GM23248 (cell line): ENCODE measurements around the gene NDUFB6. TPM values are rescaled to one million over a fixed set of nuclear protein-coding genes. Genes with fewer than 3 reads are reported as not detected.
A peak's percentile ranks its signal among the peaks of the same experiment; 100 is the strongest.

ENCODE experiments used
- DNase-seq: peaks from one replicate; pipeline ENCODE4 v3.0.0-alpha.2; 2015
- H2AFZ ChIP-seq: fragments of 200-600 bp; sonication (generic); 2 replicates; pipeline ENCODE4 v1.6.1; 2016; ENCODE audit warnings: antibody characterized with exemption
- H3F3A ChIP-seq: fragments of 200-600 bp; sonication (generic); 2 replicates; pipeline ENCODE4 v1.6.1; 2016; ENCODE audit warnings: mild to moderate bottlenecking, antibody characterized with exemption, mixed run types; ENCODE audit not compliant: insufficient read depth
- H3K27ac ChIP-seq: fragments of 200-600 bp; sonication (generic); 2 replicates; pipeline ENCODE4 v1.5.1; 2016; ENCODE audit warnings: mild to moderate bottlenecking
- H3K27me3 ChIP-seq: fragments of 200-600 bp; sonication (generic); replicated peaks from 2 replicates; pipeline ENCODE4 v1.6.1; 2016; ENCODE audit warnings: mild to moderate bottlenecking; ENCODE audit not compliant: insufficient read depth
- H3K36me3 ChIP-seq: fragments of 200-600 bp; sonication (generic); 2 replicates; pipeline ENCODE4 v1.6.1; 2016; ENCODE audit warnings: low read depth, mild to moderate bottlenecking
- H3K4me1 ChIP-seq: fragments of 200-600 bp; sonication (generic); 2 replicates; pipeline ENCODE4 v1.6.1; 2016; ENCODE audit warnings: mild to moderate bottlenecking; ENCODE audit not compliant: insufficient read depth
- H3K4me2 ChIP-seq: fragments of 200-600 bp; sonication (generic); one replicate; pipeline ENCODE4 v1.6.1; 2016; ENCODE audit warnings: mild to moderate bottlenecking; ENCODE audit not compliant: unreplicated experiment
- H3K4me3 ChIP-seq: fragments of 200-600 bp; sonication (generic); 2 replicates; pipeline ENCODE4 v1.5.1; 2016; ENCODE audit warnings: mild to moderate bottlenecking
- H3K79me2 ChIP-seq: fragments of 200-600 bp; sonication (generic); 2 replicates; pipeline ENCODE4 v1.6.1; 2016; ENCODE audit warnings: mild to moderate bottlenecking; ENCODE audit not compliant: insufficient read depth
- H3K9ac ChIP-seq: fragments of 200-600 bp; sonication (generic); 2 replicates; pipeline ENCODE4 v1.6.1; 2016; ENCODE audit warnings: mild to moderate bottlenecking
- H3K9me2 ChIP-seq: fragments of 200-600 bp; sonication (generic); 2 replicates; pipeline ENCODE4 v1.6.1; 2016; ENCODE audit warnings: mixed run types, mild to moderate bottlenecking, moderate library complexity; ENCODE audit not compliant: insufficient read depth
- H3K9me3 ChIP-seq: fragments of 200-600 bp; sonication (generic); one replicate; pipeline ENCODE4 v1.6.1; 2017; ENCODE audit warnings: low read depth
- H4K20me1 ChIP-seq: fragments of 200-600 bp; sonication (generic); 2 replicates; pipeline ENCODE4 v1.6.0; 2016; ENCODE audit not compliant: insufficient read depth
- EZH2 ChIP-seq: fragments of 200-600 bp; sonication (generic); IDR thresholded peaks from 2 replicates; pipeline ENCODE4 v1.6.1; 2018; ENCODE audit warnings: antibody characterized with exemption, mild to moderate bottlenecking; ENCODE audit not compliant: insufficient read depth, poor library complexity, severe bottlenecking
- EZH2phosphoT487 ChIP-seq: fragments of 200-600 bp; sonication (generic); IDR thresholded peaks from 2 replicates; pipeline ENCODE4 v1.6.1; 2018; ENCODE audit warnings: antibody characterized with exemption, moderate library complexity, mild to moderate bottlenecking, low read depth; ENCODE audit not compliant: insufficient read depth
- WGBS, 2 experiments: methylation state at CpG; one replicate each; pipeline ENCODE4 v1.1.6; 2015 to 2017; ENCODE audit warnings: low lambda C conversion rate in 2 of 2, low coverage in 1 of 2; ENCODE audit errors: missing lambda C conversion rate in 2 of 2; 5-methylcytosine and 5-hydroxymethylcytosine counted together
- in situ Hi-C: fragments of 300-500 bp; cut with MboI; formaldehyde crosslinking; loops from 2 replicates; pipeline ENCODE4 v1.15.0; 2020
- polyA plus RNA-seq: library from polyadenylated mRNA; unstranded; fragments of >200 nt; fragmentation: Nextera tagmentation; extraction: Ambion mirVana; gene quantifications from 2 replicates; pipeline ENCODE4 v1.2.1, GENCODE V29; 2016
- total RNA-seq: library from RNA; depleted of rRNA; stranded (reverse); fragments of >200 nt; shearing (Covaris generic); gene quantifications from 2 replicates; pipeline ENCODE4 v1.2.3, GENCODE V29; 2014

NDUFB6 gene
- total and polyA plus RNA-seq, 2 experiments from 2014 or later, result 31.8 to 172 TPM

GRCh38 chr9:32589083-32589723 lies 16.2 kb upstream of the NDUFB6 start:
- no peak overlapping the region for H2AFZ ChIP-seq
- 36 to 39% methylated on average over 6 of the region's 6 CpGs for WGBS, 2 experiments
- in situ Hi-C loops, result no loop called here

GRCh38 chr9:32587901-32588300 lies 14.9 kb upstream of the NDUFB6 start:
- H3K27me3 ChIP-seq, result no peaks in the 10 kb centered on the region
- no peaks in the 10 kb centered on the region for H3K79me2 ChIP-seq
- H3F3A ChIP-seq, result peaks cover 10% of the 10 kb centered on the region; the same call in 1 of the 2 replicates
- H2AFZ ChIP-seq, result no peak overlapping the region
- no peak overlapping the region for H3K27ac ChIP-seq
- no peak overlapping the region for H3K4me2 ChIP-seq
- H3K36me3 ChIP-seq, result no peaks in the 10 kb centered on the region
- H3K4me1 ChIP-seq, result peaks cover 4% of the 10 kb centered on the region; the same call in 1 of the 2 replicates
- no peaks in the 10 kb centered on the region for H3K9me2 ChIP-seq
- no peak overlapping the region for H3K9ac ChIP-seq
- in situ Hi-C loops, result no loop called here
- H3K9me3 ChIP-seq, result no peaks in the 10 kb centered on the region
- no peak overlapping the region for H3K4me3 ChIP-seq
- peak; percentile 59 for DNase-seq
- TF ChIP-seq EZH2 (no peak), EZH2phosphoT487 (no peak)
- no peaks in the 10 kb centered on the region for H4K20me1 ChIP-seq

More at GRCh38 chr9:32589083-32589723, 16.2 kb upstream of the NDUFB6 start:
- no peaks in the 10 kb centered on the region for H3K9me3 ChIP-seq
- H3K4me1 ChIP-seq, result peaks cover 4% of the 10 kb centered on the region; the same call in 1 of the 2 replicates
- no peak overlapping the region for H3K27ac ChIP-seq
- TF ChIP-seq EZH2phosphoT487 (no peak), EZH2 (no peak)
- no peaks in the 10 kb centered on the region for H3K9me2 ChIP-seq
- H3K27me3 ChIP-seq, result no peaks in the 10 kb centered on the region
- peak; percentile 71 for DNase-seq
- H3F3A ChIP-seq, result peaks cover 10% of the 10 kb centered on the region; the same call in 1 of the 2 replicates
- H3K4me2 ChIP-seq, result no peak overlapping the region
- H3K9ac ChIP-seq, result no peak overlapping the region
- H3K4me3 ChIP-seq, result no peak overlapping the region
- no peaks in the 10 kb centered on the region for H4K20me1 ChIP-seq
- H3K36me3 ChIP-seq, result no peaks in the 10 kb centered on the region
- H3K79me2 ChIP-seq, result no peaks in the 10 kb centered on the region

- Histone ChIP-seq H3K27me3 (no peaks in the 10 kb centered on the region), H3K9me3 (no peaks in the 10 kb centered on the region), H3K4me1 (no peaks in the 10 kb centered on the region), H3K9me2 (no peaks in the 10 kb centered on the region), H3K4me3 (no peak overlapping the region), H3K9ac (no peak overlapping the region), H3K79me2 (no peaks in the 10 kb centered on the region), H3K4me2 (no peak overlapping the region), H3F3A (peaks cover 10% of the 10 kb centered on the region; the same call in 1 of the 2 replicates), H4K20me1 (no peaks in the 10 kb centered on the region), H3K27ac (no peak overlapping the region), H3K36me3 (no peaks in the 10 kb centered on the region), H2AFZ (no peak overlapping the region)
- WGBS, 2 experiments, result 0 to 4% methylated on average over 2 of the region's 2 CpGs
- TF ChIP-seq EZH2phosphoT487, result no peak
- TF ChIP-seq EZH2, result no peak
- in situ Hi-C loops, result loop anchor here (5.0 kb wide), 1 partner anchor 388 kb away; no protein-coding TSS in a partner anchor
- peak; percentile 14 for DNase-seq
These were observed 11.8 kb upstream of the NDUFB6 start for GRCh38 chr9:32584784-32585183.

- Histone ChIP-seq H3K4me1 (no peaks in the 10 kb centered on the region), H3K9me3 (no peaks in the 10 kb centered on the region), H3K4me2 (no peak overlapping the region), H4K20me1 (no peaks in the 10 kb centered on the region), H3K9ac (no peak overlapping the region), H3K4me3 (no peak overlapping the region), H3K27ac (no peak overlapping the region), H3K79me2 (no peaks in the 10 kb centered on the region), H3K27me3 (no peaks in the 10 kb centered on the region), H2AFZ (no peak overlapping the region), H3K9me2 (no peaks in the 10 kb centered on the region), H3F3A (no peaks in the 10 kb centered on the region), H3K36me3 (no peaks in the 10 kb centered on the region)
- no peak for TF ChIP-seq EZH2phosphoT487
- TF ChIP-seq EZH2, result no peak
- DNase-seq, result peak; percentile 65
- 12 to 15% methylated on average over 3 of the region's 3 CpGs for WGBS, 2 experiments
- in situ Hi-C loops, result loop anchor here (5.0 kb wide), 1 partner anchor 391 kb away; no protein-coding TSS in a partner anchor
These were observed 8.7 kb upstream of the NDUFB6 start for GRCh38 chr9:32581512-32582143.
